ENCODE measurements around the gene HS3ST5. TPM values are rescaled to one million over a fixed set of nuclear protein-coding genes. Genes with fewer than 3 reads are reported as not detected.

HS3ST5 gene
- total RNA-seq, 1 experiment from 2014 or later = 14.4 TPM

- no peak for DNase-seq
- Histone ChIP-seq H2BK20ac (ENCODE audit: low read depth, low read length, poor library complexity, severe bottlenecking) (no peak overlapping the region), H2AFZ (ENCODE audit: low read length) (no peak overlapping the region), H3K23me2 (ENCODE audit: insufficient read length, low read depth, low read length, poor library complexity, severe bottlenecking) (no peaks in the 10 kb centered on the region), H3K56ac (ENCODE audit: insufficient read length, low read depth, low read length) (no peak overlapping the region), H3K18ac (ENCODE audit: insufficient read length, low read depth, low read length) (no peak overlapping the region), H3K27me3 (ENCODE audit: insufficient read depth, low read length) (no peaks in the 10 kb centered on the region), H3K4ac (ENCODE audit: low read depth, low read length) (no peak overlapping the region), H2AK5ac (ENCODE audit: insufficient read length, low read length) (no peak overlapping the region), H3T11ph (ENCODE audit: low read length) (no peak overlapping the region), H4K91ac (ENCODE audit: insufficient read length, low read depth, low read length) (no peak overlapping the region), H2BK5ac (ENCODE audit: insufficient read length, low read length) (no peak overlapping the region), H3K79me1 (ENCODE audit: insufficient read depth, low read depth, low read length, poor library complexity, severe bottlenecking) (no peaks in the 10 kb centered on the region), H3K9me3 (ENCODE audit: control insufficient read depth, low read depth, low read length) (no peaks in the 10 kb centered on the region), H2BK12ac (ENCODE audit: insufficient read length, low read depth, low read length) (no peak overlapping the region), H4K8ac (replicated peaks; ENCODE audit: insufficient read length, low read depth, low read length) (no peak overlapping the region), H3K27ac (ENCODE audit: insufficient read length, low read depth, low read length) (no peak overlapping the region), H4K20me1 (ENCODE audit: control insufficient read depth, insufficient read depth, insufficient read length) (no peaks in the 10 kb centered on the region), H4K5ac (ENCODE audit: insufficient read length, low read depth, low read length) (no peak overlapping the region), H3K4me2 (ENCODE audit: insufficient read depth, insufficient read length, low read length) (no peak overlapping the region), H3K4me1 (ENCODE audit: insufficient read depth, low read length) (no peaks in the 10 kb centered on the region), H3K79me2 (ENCODE audit: insufficient read depth, low read length) (no peaks in the 10 kb centered on the region), H2BK120ac (ENCODE audit: low read depth, low read length, poor library complexity, severe bottlenecking) (no peak overlapping the region), H3K14ac (ENCODE audit: insufficient read depth, low read length) (no peak overlapping the region), H3K9ac (ENCODE audit: extremely low read depth, insufficient read length, low read length) (no peak overlapping the region), H2BK15ac (ENCODE audit: low read depth, low read length) (no peak overlapping the region), H3K23ac (ENCODE audit: insufficient read length, low read depth, low read length) (no peak overlapping the region)
- H3K4me1 Mint-ChIP-seq = peaks cover 5 to 6% of the 10 kb centered on the region in 2 experiments
- H3K36me3 Mint-ChIP-seq (ENCODE audit: insufficient read depth in 1 of 3, low read depth in 3 of 3) = peaks cover 4 to 37% (median 15%) of the 10 kb centered on the region in 3 experiments; a peak in 6 of 7 replicates
- no CpG with 5 or more reads among the region's 1 CpG for WGBS (ENCODE audit: extremely low coverage, insufficient read length, low lambda C conversion rate)
- H3K27ac Mint-ChIP-seq = no peak overlapping the region
- no peaks in the 10 kb centered on the region for H3K27me3 Mint-ChIP-seq (ENCODE audit: low read depth)
- H3K9me3 Mint-ChIP-seq = no peaks in the 10 kb centered on the region; a peak in 2 of 5 replicates
- H3K4me3 Mint-ChIP-seq = no peak overlapping the region
- TF ChIP-seq CTCF (conservative IDR thresholded peaks at IDR 0.05) = no peak
Measured at GRCh38 chr6:114131945-114132344, 210.9 kb downstream of the HS3ST5 start.
